SKM-1 (cell line): ENCODE measurements around the gene EPN1.

Source experiments
- DNase-seq: peaks from one replicate; lab custom pipeline; 2025; ENCODE audit not compliant: unreplicated experiment; lab: John Stamatoyannopoulos, UW

Gene EPN1

GRCh38 chr19:55678121-55678671 lies 3.2 kb downstream of the EPN1 start:
- peak; percentile 41 for DNase-seq

- no peak for DNase-seq
Observed at GRCh38 chr19:55679343-55680257, 4.6 kb downstream of the EPN1 start.

GRCh38 chr19:55680339-55681130 lies 5.5 kb downstream of the EPN1 start:
- DNase-seq, result no peak

- no peak for DNase-seq
Observed at GRCh38 chr19:55681131-55682092, 6.4 kb downstream of the EPN1 start.

GRCh38 chr19:55683449-55684261 lies 8.6 kb downstream of the EPN1 start:
- DNase-seq, result no peak

GRCh38 chr19:55684946-55685681 lies 10.1 kb downstream of the EPN1 start:
- DNase-seq, result no peak

- no peak for DNase-seq
Observed at GRCh38 chr19:55685776-55686175, 10.8 kb downstream of the EPN1 start.

GRCh38 chr19:55686311-55687050 lies 11.5 kb downstream of the EPN1 start:
- no peak for DNase-seq

GRCh38 chr19:55687281-55688201 lies 12.5 kb downstream of the EPN1 start:
- no peak for DNase-seq

GRCh38 chr19:55688422-55689218 lies 13.6 kb downstream of the EPN1 start:
- no peak for DNase-seq

GRCh38 chr19:55689411-55690108 lies 14.5 kb downstream of the EPN1 start:
- DNase-seq, result no peak

- no peak for DNase-seq
Observed at GRCh38 chr19:55690109-55690768, 15.2 kb downstream of the EPN1 start.

- DNase-seq, result no peak
Observed at GRCh38 chr19:55690769-55691545, 15.9 kb downstream of the EPN1 start.
